Islet of Langerhans (tissue), 1 donor: ENCODE data around the gene FGF5.

Source experiments
- FAIRE-seq: peaks from one replicate; lab custom pipeline; 2011; peaks lifted over from hg19 to GRCh38; lab: Jason Lieb, UNC

FGF5 gene

DNA sequence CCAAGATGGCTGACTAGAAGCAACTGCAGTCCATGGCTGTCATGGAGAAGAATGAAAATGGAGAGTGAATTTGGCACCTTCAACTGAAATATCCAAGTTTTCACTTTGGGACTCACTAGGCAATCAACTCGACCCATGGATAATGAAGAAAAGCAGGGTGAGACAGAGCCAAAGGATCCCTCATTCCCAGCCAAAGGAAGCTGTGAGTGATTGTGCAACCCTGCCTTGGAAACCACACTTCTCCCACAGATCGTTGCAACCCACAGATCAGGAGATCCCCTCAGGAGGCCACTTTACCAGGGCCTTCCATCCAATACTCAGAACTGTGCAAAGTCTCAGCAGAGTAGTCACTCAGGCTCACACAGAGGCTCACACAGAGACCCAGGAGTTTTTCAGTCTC lies 73.6 kb downstream of the FGF5 start:
- FAIRE-seq: no peak
